GDM1 (cell line): ENCODE results near the gene GJB3.

Experiments used
- DNase-seq: peaks from one replicate; lab custom pipeline; 2025; lab: John Stamatoyannopoulos, UW

GJB3 gene

DNA sequence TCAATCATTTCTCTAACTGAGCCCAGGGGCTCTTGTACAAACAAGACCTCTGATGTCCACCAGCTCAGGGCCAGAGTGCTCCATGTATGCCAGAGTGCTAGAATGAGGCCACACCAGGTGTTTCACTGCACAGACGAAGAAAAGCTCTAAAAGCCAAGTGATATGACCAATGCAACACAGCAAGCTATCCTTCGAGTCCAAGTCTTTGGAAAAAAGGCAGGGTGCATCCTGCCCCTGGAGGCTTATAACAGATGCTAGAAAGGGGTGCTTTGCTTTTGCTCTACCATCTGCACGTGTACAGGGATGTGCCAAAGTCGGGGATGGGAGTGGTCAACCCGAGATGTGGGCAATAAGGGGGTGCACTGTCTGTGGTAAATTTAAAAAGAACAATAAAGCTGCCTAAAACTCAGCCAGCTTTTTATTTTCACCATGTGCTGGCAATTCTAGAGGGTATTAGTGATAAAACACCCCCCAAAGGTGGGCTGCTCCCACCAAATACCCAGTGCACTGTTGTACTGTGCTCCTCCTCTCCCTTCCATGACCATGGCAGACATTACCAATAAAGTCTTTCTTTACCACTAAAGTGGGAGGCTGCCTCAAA, 46.4 kb downstream of the GJB3 start:
- no peak for DNase-seq

- no peak for DNase-seq
Measured at GRCh38 chr1:34828611-34829010, 47.6 kb downstream of the GJB3 start.

DNA sequence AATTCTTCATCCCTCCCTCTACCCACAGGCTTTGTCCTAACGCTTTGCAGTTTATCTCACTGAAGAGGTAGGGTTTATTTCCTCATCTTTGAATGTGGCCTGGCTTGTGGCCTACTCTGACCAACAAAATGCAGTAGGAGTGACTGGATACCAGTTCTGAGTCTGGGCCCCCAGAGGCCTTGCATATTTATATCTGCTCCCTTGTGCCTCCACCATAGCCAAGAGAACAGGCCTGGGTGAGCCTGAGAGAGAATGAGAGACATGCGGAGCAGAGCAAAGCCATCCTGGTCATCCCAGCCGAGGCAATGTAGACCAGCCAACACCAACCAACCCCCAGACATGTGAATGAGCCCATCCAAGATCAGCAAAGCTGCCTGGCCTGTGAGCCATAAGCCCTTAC, 48.2 kb downstream of the GJB3 start:
- no peak for DNase-seq

DNA sequence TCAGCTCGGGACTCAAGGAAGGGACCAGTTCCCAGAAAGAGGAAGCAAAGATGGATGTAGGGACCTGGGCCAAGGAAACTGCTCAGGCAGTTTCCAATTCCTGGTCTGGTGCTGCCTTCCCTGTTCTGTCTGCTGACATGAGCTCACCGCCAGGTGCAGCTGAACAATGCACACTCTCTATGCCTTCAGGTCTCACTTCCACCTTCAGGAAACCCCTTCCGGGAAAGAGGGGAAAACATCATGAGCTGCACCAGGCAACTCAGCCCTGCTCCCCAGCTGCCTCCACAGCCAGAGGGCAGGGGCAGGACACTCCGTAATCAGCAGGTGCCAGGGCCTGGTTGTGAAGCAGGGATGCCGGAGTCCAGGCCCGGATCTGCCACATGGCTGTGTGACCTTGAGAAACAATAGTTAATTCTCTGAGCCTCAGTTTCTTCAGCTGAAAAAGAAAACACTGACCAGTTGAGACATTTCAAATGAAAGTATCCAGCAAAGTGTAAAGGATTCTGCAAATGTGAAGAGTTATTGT, 50.8 kb downstream of the GJB3 start:
- DNase-seq = no peak

- no peak for DNase-seq
Measured at GRCh38 chr1:34833711-34834110, 52.7 kb downstream of the GJB3 start.
